Transverse colon (tissue), 4 donors: Measurements from ENCODE around the gene CA6. TPM values are rescaled to one million over a fixed set of nuclear protein-coding genes. Genes with fewer than 3 reads are reported as not detected.

Experiments
- DNase-seq: peaks from one replicate; pipeline ENCODE4 v3.0.0-alpha.2; 2019
- H3K27ac ChIP-seq, 4 donors: fragments of 200-600 bp; sonication (generic); 2 replicates each; pipeline ENCODE4 v1.5.1; 2016 to 2018; ENCODE audit warnings: inconsistent platforms in 4 of 4
- H3K27me3 ChIP-seq: fragments of 200-600 bp; sonication (generic); 2 replicates; pipeline ENCODE4 v1.5.1; 2017; ENCODE audit warnings: inconsistent platforms
- H3K36me3 ChIP-seq, 4 donors: fragments of 200-600 bp; sonication (generic); 2 replicates each; pipeline ENCODE4 v1.5.1; 2017 to 2019; ENCODE audit warnings: inconsistent platforms in 4 of 4
- H3K4me1 ChIP-seq, 4 donors: fragments of 200-600 bp; sonication (generic); 2 replicates each; pipeline ENCODE4 v1.5.1; 2017 to 2020; ENCODE audit warnings: inconsistent platforms in 4 of 4
- H3K4me3 ChIP-seq, 4 donors: fragments of 200-600 bp; sonication (generic); 1 replicate in 1 of 4; 2 replicates in 3 of 4; pipeline versions ENCODE4 v1.5.1 to v1.6.1; 2017 to 2019; ENCODE audit warnings: inconsistent platforms in 4 of 4
- H3K9me3 ChIP-seq, 2 donors: fragments of 200-600 bp; sonication (generic); 2 replicates each; pipeline ENCODE4 v1.5.1; 2017 to 2019; ENCODE audit warnings: inconsistent platforms in 2 of 2
- CTCF ChIP-seq, 5 experiments: fragments of 200-600 bp in 3 of 5; fragments of 450-650 bp in 2 of 5; sonication (generic) in 3 of 5; IDR thresholded peaks; 1 replicate in 2 of 5; 2 replicates in 3 of 5; pipeline ENCODE4 v1.5.1; 2016 to 2017; ENCODE audit warnings: antibody characterized with exemption in 5 of 5, inconsistent platforms in 3 of 5, mild to moderate bottlenecking in 2 of 5, moderate library complexity in 1 of 5
- EP300 ChIP-seq: sonication (generic); formaldehyde crosslinking; IDR thresholded peaks from one replicate; pipeline ENCODE4 v1.6.1; 2017; ENCODE audit warnings: antibody characterized with exemption, low read depth
- POLR2A ChIP-seq: fragments of 450-650 bp; IDR thresholded peaks from one replicate; pipeline ENCODE4 v1.6.1; 2016; ENCODE audit warnings: antibody characterized with exemption, mild to moderate bottlenecking, moderate library complexity
- POLR2AphosphoS5 ChIP-seq, 3 donors: sonication (generic); formaldehyde crosslinking; IDR thresholded peaks; one replicate each; pipeline ENCODE4 v1.6.1; 2016; ENCODE audit warnings: antibody characterized with exemption in 3 of 3
- WGBS, 2 donors: methylation state at CpG; one replicate each; pipeline ENCODE4 v1.1.5; 2018; ENCODE audit warnings: low coverage in 1 of 2; 5-methylcytosine and 5-hydroxymethylcytosine counted together
- in situ Hi-C, 4 donors: fragments of 200-750 bp; cut with MboI; loops; one replicate each; pipeline versions ENCODE4 v1.15.0 to v1.15.1; 2017; ENCODE audit warnings: low sequenced_read_pairs in 3 of 4, low pct_ligation_motif_present in 1 of 4, low pct_unique_long_range_greater_than_20kb in 1 of 4
- intact Hi-C: fragments of 100-400 bp; cut with DNase I; formaldehyde crosslinking; loops from one replicate; pipeline ENCODE4 v1.15.1; 2023; ENCODE audit warnings: low total_unique reads
- total RNA-seq, 4 donors: library from RNA; depleted of rRNA; stranded (reverse); fragments of >200 nt; gene quantifications; one replicate each; pipeline ENCODE4 v1.1.0, GENCODE V29; 2016

The CA6 gene
- total RNA-seq, 4 donors from 2014 or later, result not detected

GRCh38 chr1:8970870-8971337 lies 25.2 kb downstream of the CA6 start:
- Histone ChIP-seq H3K36me3 (no peaks in the 10 kb centered on the region), H3K27me3 (no peaks in the 10 kb centered on the region), H3K27ac (no peak overlapping the region), H3K4me1 (no peaks in the 10 kb centered on the region), H3K4me3 (no peak overlapping the region), H3K9me3 (no peaks in the 10 kb centered on the region)
- WGBS, 2 donors, result 68% methylated on average over 4 to 9 of the region's 9 CpGs
- TF ChIP-seq EP300 (no peak), POLR2AphosphoS5 (IDR thresholded peaks at IDR 0.05) (no peak), CTCF (IDR thresholded peaks at IDR 0.05) (no peak), POLR2A (no peak)
- intact Hi-C loops, result no loop called here
- in situ Hi-C loops, result no loop called here
- no peak for DNase-seq

- no peaks in the 10 kb centered on the region for H3K36me3 ChIP-seq
- DNase-seq, result no peak
- no peak overlapping the region for H3K4me3 ChIP-seq
- in situ Hi-C loops, result no loop called here
- intact Hi-C loops, result no loop called here
- H3K9me3 ChIP-seq, result no peaks in the 10 kb centered on the region
- 80 to 90% methylated on average over 2 to 7 of the region's 7 CpGs for WGBS, 2 donors
- no peaks in the 10 kb centered on the region for H3K27me3 ChIP-seq
- no peak for TF ChIP-seq POLR2AphosphoS5 (IDR thresholded peaks at IDR 0.05)
- no peak for TF ChIP-seq EP300
- TF ChIP-seq CTCF (IDR thresholded peaks at IDR 0.05), result no peak
- TF ChIP-seq POLR2A, result no peak
- no peak overlapping the region for H3K27ac ChIP-seq
- peaks cover 0 to 4% (median 0%) of the 10 kb centered on the region in 4 donors for H3K4me1 ChIP-seq
Observed at GRCh38 chr1:8974551-8974950, 28.9 kb downstream of the CA6 start.

DNA sequence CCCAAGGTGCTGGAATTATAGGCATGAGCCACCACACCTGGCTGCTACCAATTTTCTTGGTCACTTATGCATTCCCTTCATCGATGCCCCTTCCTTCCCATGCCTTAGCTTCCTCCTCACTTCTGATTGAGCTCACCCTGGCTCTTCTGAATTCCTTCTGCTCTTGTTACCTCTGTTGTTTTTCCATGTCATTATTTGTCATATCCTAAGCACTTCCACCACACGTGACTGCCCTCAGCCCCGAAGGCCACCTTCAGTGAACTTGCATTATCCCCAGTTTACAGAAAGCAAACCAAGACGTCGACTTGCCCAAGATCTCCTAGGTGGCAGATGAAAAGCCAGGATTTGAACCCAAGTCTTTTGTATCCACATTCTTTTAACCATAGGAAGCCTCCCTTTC lies 30.7 kb downstream of the CA6 start:
- DNase-seq, result no peak
- H3K9me3 ChIP-seq, result no peaks in the 10 kb centered on the region
- peaks cover 0 to 4% (median 0%) of the 10 kb centered on the region in 4 donors for H3K4me1 ChIP-seq
- no peak overlapping the region for H3K27ac ChIP-seq
- no peak overlapping the region for H3K4me3 ChIP-seq
- intact Hi-C loops, result no loop called here
- 71 to 94% methylated on average over 5 of the region's 5 CpGs for WGBS, 2 donors
- TF ChIP-seq EP300, result no peak
- no peak for TF ChIP-seq POLR2A
- TF ChIP-seq POLR2AphosphoS5 (IDR thresholded peaks at IDR 0.05), result no peak
- TF ChIP-seq CTCF (IDR thresholded peaks at IDR 0.05), result no peak
- no peaks in the 10 kb centered on the region for H3K36me3 ChIP-seq
- in situ Hi-C loops, result no loop called here
- H3K27me3 ChIP-seq, result no peaks in the 10 kb centered on the region

DNA sequence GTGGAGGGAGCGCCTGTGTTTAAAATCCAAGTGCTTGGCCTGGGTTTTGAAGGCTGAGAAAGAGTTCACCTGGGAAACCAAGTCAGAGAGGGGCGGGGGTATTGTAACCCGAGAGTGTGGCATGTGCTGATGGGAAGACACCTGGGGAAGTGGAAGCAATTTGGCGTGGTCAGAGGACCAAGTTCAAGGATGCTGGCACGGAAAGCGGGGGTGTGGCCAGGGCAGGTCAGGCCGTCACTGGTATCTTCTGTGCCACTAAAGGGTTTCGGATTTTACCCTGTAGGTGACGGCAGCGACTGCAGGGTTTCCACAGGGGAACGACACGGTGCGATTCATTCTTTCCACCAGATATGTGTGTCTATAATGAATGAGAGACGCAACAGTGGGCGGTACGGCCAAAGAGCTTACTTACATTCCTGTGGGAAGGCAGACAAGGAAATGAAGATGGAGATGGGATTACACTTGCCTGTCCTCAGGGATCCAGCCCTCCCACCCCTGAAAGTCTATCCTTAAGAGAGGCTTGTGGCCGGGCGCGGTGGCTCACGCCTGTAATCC lies 31.3 kb downstream of the CA6 start:
- no peaks in the 10 kb centered on the region for H3K36me3 ChIP-seq
- H3K4me1 ChIP-seq, result peaks cover 0 to 4% (median 0%) of the 10 kb centered on the region in 4 donors
- no peaks in the 10 kb centered on the region for H3K9me3 ChIP-seq
- in situ Hi-C loops (no loop called here), intact Hi-C loops (no loop called here)
- TF ChIP-seq POLR2A (no peak), POLR2AphosphoS5 (IDR thresholded peaks at IDR 0.05) (no peak), CTCF (IDR thresholded peaks at IDR 0.05) (no peak), EP300 (no peak)
- WGBS, 2 donors, result 59% methylated on average over 20 of the region's 20 CpGs; no CpG with 5 or more reads in 1 of the 2 donors
- no peak overlapping the region for H3K27ac ChIP-seq
- DNase-seq, result peak; percentile 78
- no peak overlapping the region for H3K4me3 ChIP-seq
- no peaks in the 10 kb centered on the region for H3K27me3 ChIP-seq
